ENCODE results near the gene GADD45A. TPM values are rescaled to one million over a fixed set of nuclear protein-coding genes. Genes with fewer than 3 reads are reported as not detected.
A peak's percentile ranks its signal among the peaks of the same experiment; 100 is the strongest.

The GADD45A gene
- total and polyA plus RNA-seq, 4 donors, result 26.3 to 57.9 (median 33.4) TPM

GRCh38 chr1:67687649-67688048, 2.6 kb downstream of the GADD45A start (continued):
- TF ChIP-seq REST (IDR thresholded peaks at IDR 0.05), result no peak
- TF ChIP-seq FOXA2 (IDR thresholded peaks at IDR 0.05), result no peak

- TF ChIP-seq EGR1 (IDR thresholded peaks at IDR 0.05; ENCODE audit: low read depth in 2 of 2), result no peak
- peaks cover 0 to 21% (median 15%) of the 10 kb centered on the region in 4 donors for H3K4me1 ChIP-seq (ENCODE audit: control insufficient read depth in 4 of 4, insufficient read depth in 4 of 4, low read length in 3 of 4)
- no peak overlapping the region for H3K4me3 ChIP-seq (ENCODE audit: low read depth in 1 of 3, low read length in 3 of 3)
- peak overlapping the region; percentile 17 to 28 for H3K27ac ChIP-seq (ENCODE audit: low read depth in 1 of 2, low read length in 2 of 2)
- 73% methylated on average over 3 of the region's 3 CpGs for WGBS
- H3K9me3 ChIP-seq (ENCODE audit: control insufficient read depth in 4 of 4, low read length in 3 of 4), result no peaks in the 10 kb centered on the region
- H3K27me3 ChIP-seq (ENCODE audit: control insufficient read depth in 4 of 4, insufficient read depth in 4 of 4, low read length in 3 of 4), result no peaks in the 10 kb centered on the region
- DNase-seq (ENCODE audit: low spot score), result no peak
- H3K9ac ChIP-seq (ENCODE audit: low read depth in 1 of 2, low read length in 2 of 2), result peak overlapping the region in 1 of 2 donors; percentile 26
- peaks cover 5 to 13% (median 8%) of the 10 kb centered on the region in 4 donors for H3K36me3 ChIP-seq (ENCODE audit: control insufficient read depth in 4 of 4, insufficient read depth in 3 of 4, low read depth in 1 of 4, low read length in 3 of 4)
These were observed 3.7 kb downstream of the GADD45A start for GRCh38 chr1:67688526-67689219.

GRCh38 chr1:67689267-67690017, 4.4 kb downstream of the GADD45A start:
- TF ChIP-seq NR2F2 (IDR thresholded peaks at IDR 0.05), result no peak
- no peak for TF ChIP-seq HNF4A (conservative IDR thresholded peaks at IDR 0.05)
- TF ChIP-seq EGR1 (IDR thresholded peaks at IDR 0.05; ENCODE audit: low read depth in 2 of 2), result no peak
- TF ChIP-seq JUND (IDR thresholded peaks at IDR 0.05), result no peak
- Histone ChIP-seq H3K4me1 (ENCODE audit: control insufficient read depth in 4 of 4, insufficient read depth in 4 of 4, low read length in 3 of 4) (peaks cover 0 to 15% (median 7%) of the 10 kb centered on the region in 4 donors), H3K9me3 (ENCODE audit: control insufficient read depth in 4 of 4, low read length in 3 of 4) (no peaks in the 10 kb centered on the region), H3K27ac (ENCODE audit: low read depth in 1 of 2, low read length in 2 of 2) (no peak overlapping the region), H3K4me3 (ENCODE audit: low read depth in 1 of 3, low read length in 3 of 3) (no peak overlapping the region), H3K27me3 (ENCODE audit: control insufficient read depth in 4 of 4, insufficient read depth in 4 of 4, low read length in 3 of 4) (no peaks in the 10 kb centered on the region), H3K36me3 (ENCODE audit: control insufficient read depth in 4 of 4, insufficient read depth in 3 of 4, low read depth in 1 of 4, low read length in 3 of 4) (peaks cover 5 to 13% (median 8%) of the 10 kb centered on the region in 4 donors), H3K9ac (ENCODE audit: low read depth in 1 of 2, low read length in 2 of 2) (no peak overlapping the region)
- DNase-seq (ENCODE audit: low spot score), result no peak
- WGBS, result 54% methylated on average over 3 of the region's 3 CpGs

GRCh38 chr1:67690018-67690363, 5.0 kb downstream of the GADD45A start:
- Histone ChIP-seq H3K4me3 (ENCODE audit: low read depth in 1 of 3, low read length in 3 of 3) (no peak overlapping the region), H3K27me3 (ENCODE audit: control insufficient read depth in 4 of 4, insufficient read depth in 4 of 4, low read length in 3 of 4) (no peaks in the 10 kb centered on the region), H3K4me1 (ENCODE audit: control insufficient read depth in 4 of 4, insufficient read depth in 4 of 4, low read length in 3 of 4) (peaks cover 0 to 14% (median 7%) of the 10 kb centered on the region in 4 donors), H3K27ac (ENCODE audit: low read depth in 1 of 2, low read length in 2 of 2) (no peak overlapping the region), H3K9ac (ENCODE audit: low read depth in 1 of 2, low read length in 2 of 2) (no peak overlapping the region), H3K36me3 (ENCODE audit: control insufficient read depth in 4 of 4, insufficient read depth in 3 of 4, low read depth in 1 of 4, low read length in 3 of 4) (peaks cover 5 to 13% (median 8%) of the 10 kb centered on the region in 4 donors), H3K9me3 (ENCODE audit: control insufficient read depth in 4 of 4, low read length in 3 of 4) (no peaks in the 10 kb centered on the region)
- TF ChIP-seq RXRA (IDR thresholded peaks at IDR 0.05), result no peak
- no peak for TF ChIP-seq JUND (IDR thresholded peaks at IDR 0.05)
- no peak for TF ChIP-seq HNF4G (IDR thresholded peaks at IDR 0.05)
- no peak for TF ChIP-seq TAF1 (conservative IDR thresholded peaks at IDR 0.05)
- TF ChIP-seq YY1 (IDR thresholded peaks at IDR 0.05), result no peak
- TF ChIP-seq GABPA (IDR thresholded peaks at IDR 0.05 in 1 of 2, conservative IDR thresholded peaks at IDR 0.05 in 1 of 2), result no peak
- TF ChIP-seq EGR1 (IDR thresholded peaks at IDR 0.05; ENCODE audit: low read depth in 2 of 2), result no peak
- no peak for TF ChIP-seq HNF4A (conservative IDR thresholded peaks at IDR 0.05)
- no peak for TF ChIP-seq NR2F2 (IDR thresholded peaks at IDR 0.05)
- no peak for TF ChIP-seq MAX (IDR thresholded peaks at IDR 0.05)
- TF ChIP-seq FOXA2 (IDR thresholded peaks at IDR 0.05), result no peak
- no peak for TF ChIP-seq ZBTB33 (IDR thresholded peaks at IDR 0.05)
- DNase-seq (ENCODE audit: low spot score), result no peak
